Endothelial cell of umbilical vein (primary cell): Measurements from ENCODE around the gene SULT1A1.
"Not testable (repeated sequence)": the region's sequence is repeated elsewhere in the genome, so short reads cannot be mapped to it uniquely, and the experiment has no call there.

Experiments
- CTCF ChIP-seq, 2 donors: IDR thresholded peaks; 1 replicate in 1 of 2; 2 replicates in 1 of 2; pipeline ENCODE4 v1.5.1; 2011; ENCODE audit warnings: low read length in 2 of 2, mild to moderate bottlenecking in 2 of 2, moderate library complexity in 2 of 2, control low read depth in 1 of 2, inconsistent platforms in 1 of 2, low read depth in 1 of 2; ENCODE audit not compliant: insufficient read depth in 1 of 2; ENCODE audit errors: extremely low read depth in 1 of 2
- EZH2 ChIP-seq: IDR thresholded peaks from 2 replicates; pipeline ENCODE4 v1.6.1; 2012; ENCODE audit warnings: borderline replicate concordance, low read depth, mild to moderate bottlenecking, moderate library complexity, low read length, inconsistent platforms; ENCODE audit not compliant: severe bottlenecking
- FOS ChIP-seq: IDR thresholded peaks from 2 replicates; pipeline ENCODE4 v1.6.1; 2011; ENCODE audit warnings: mild to moderate bottlenecking, low read length, moderate library complexity, borderline replicate concordance; ENCODE audit not compliant: insufficient read depth
- JUN ChIP-seq: IDR thresholded peaks from 2 replicates; pipeline ENCODE4 v1.6.1; 2011; ENCODE audit warnings: borderline replicate concordance, low read depth; ENCODE audit not compliant: insufficient read length, insufficient read depth
- MYC ChIP-seq: IDR thresholded peaks from one replicate; pipeline ENCODE4 v1.6.1; 2011; ENCODE audit warnings: mild to moderate bottlenecking, low read depth, low read length
- POLR2A ChIP-seq: IDR thresholded peaks from 2 replicates; pipeline ENCODE4 v1.6.1; 2012; ENCODE audit warnings: low read depth, mild to moderate bottlenecking, control low read depth, low read length
- POLR2AphosphoS5 ChIP-seq: IDR thresholded peaks from 2 replicates; pipeline ENCODE4 v1.6.1; 2012; ENCODE audit warnings: low read depth, mild to moderate bottlenecking, control low read depth, low read length, moderate library complexity; ENCODE audit not compliant: insufficient read depth

GRCh38 chr16:28639959-28640358 is 30.1 kb upstream of the SULT1A1 start:
- not testable (repeated sequence) for TF ChIP-seq CTCF (IDR thresholded peaks at IDR 0.05; ENCODE audit: extremely low read depth in 1 of 2, insufficient read depth in 1 of 2, low read depth in 1 of 2, low read length in 2 of 2); POLR2A; MYC; POLR2AphosphoS5; JUN; EZH2; FOS
